Lower leg skin (tissue), 3 donors: ENCODE measurements around the gene SRP9.

Experiments
- POLR2A ChIP-seq, 2 donors: fragments of 450-650 bp; IDR thresholded peaks; one replicate each; pipeline ENCODE4 v1.6.1; 2016 to 2017; ENCODE audit warnings: antibody characterized with exemption in 2 of 2, mild to moderate bottlenecking in 1 of 2, moderate library complexity in 1 of 2
- TF ChIP-seq, protein P1 (sequence below), 3 donors: fragments of 450-650 bp; IDR thresholded peaks; one replicate each; pipeline ENCODE4 v1.5.1; 2016; ENCODE audit warnings: antibody characterized with exemption in 3 of 3, mild to moderate bottlenecking in 3 of 3, moderate library complexity in 2 of 3

DNA sequence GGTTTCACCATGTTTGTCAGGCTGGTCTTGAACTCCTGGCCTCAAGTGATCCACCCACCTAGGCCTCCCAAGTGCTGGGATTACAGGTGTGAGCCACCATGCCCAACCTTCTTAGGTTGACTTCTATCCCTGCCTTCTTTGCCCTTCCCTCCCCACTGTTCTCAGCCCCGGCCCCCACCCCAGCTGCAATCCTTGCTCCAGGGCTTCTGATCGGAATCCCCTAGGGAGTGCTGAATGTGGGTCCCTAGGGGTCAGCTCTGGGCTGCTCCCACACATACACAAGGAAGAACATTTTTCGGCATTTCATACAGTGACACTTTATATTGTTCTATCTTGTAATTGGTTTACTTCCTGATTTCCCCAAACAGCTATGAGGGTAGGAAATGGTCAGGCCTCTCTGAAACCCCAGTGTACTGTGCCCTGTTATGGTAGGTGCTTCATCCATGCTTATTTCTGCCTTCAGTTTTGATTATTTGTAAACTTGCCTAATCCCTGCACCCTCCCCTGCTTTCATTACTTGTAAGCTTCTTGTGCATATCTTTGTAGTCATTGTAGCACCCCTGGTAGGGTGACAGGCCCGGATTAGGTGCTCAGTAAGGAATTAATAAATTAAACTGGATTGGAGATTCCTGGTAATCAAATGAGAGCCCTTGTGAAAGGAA, 5.8 kb upstream of the SRP9 start:
- TF ChIP-seq, protein P1, sequence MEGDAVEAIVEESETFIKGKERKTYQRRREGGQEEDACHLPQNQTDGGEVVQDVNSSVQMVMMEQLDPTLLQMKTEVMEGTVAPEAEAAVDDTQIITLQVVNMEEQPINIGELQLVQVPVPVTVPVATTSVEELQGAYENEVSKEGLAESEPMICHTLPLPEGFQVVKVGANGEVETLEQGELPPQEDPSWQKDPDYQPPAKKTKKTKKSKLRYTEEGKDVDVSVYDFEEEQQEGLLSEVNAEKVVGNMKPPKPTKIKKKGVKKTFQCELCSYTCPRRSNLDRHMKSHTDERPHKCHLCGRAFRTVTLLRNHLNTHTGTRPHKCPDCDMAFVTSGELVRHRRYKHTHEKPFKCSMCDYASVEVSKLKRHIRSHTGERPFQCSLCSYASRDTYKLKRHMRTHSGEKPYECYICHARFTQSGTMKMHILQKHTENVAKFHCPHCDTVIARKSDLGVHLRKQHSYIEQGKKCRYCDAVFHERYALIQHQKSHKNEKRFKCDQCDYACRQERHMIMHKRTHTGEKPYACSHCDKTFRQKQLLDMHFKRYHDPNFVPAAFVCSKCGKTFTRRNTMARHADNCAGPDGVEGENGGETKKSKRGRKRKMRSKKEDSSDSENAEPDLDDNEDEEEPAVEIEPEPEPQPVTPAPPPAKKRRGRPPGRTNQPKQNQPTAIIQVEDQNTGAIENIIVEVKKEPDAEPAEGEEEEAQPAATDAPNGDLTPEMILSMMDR (IDR thresholded peaks at IDR 0.05): no peak
- TF ChIP-seq POLR2A (IDR thresholded peaks at IDR 0.05): no peak
